SHP77 treated with DMSO at 0.1 percent for 48 hours (cell line): ENCODE measurements around the gene ATL2.

ENCODE experiments used
- DNase-seq: peaks from one replicate; lab custom pipeline; 2025; lab: John Stamatoyannopoulos, UW

The ATL2 gene

GRCh38 chr2:38248707-38249106 is 128.4 kb downstream of the ATL2 start:
- no peak for DNase-seq

- DNase-seq: no peak
Observed at GRCh38 chr2:38248255-38248654, 128.8 kb downstream of the ATL2 start.

GRCh38 chr2:38246105-38246504 is 131.0 kb downstream of the ATL2 start:
- DNase-seq: no peak

- no peak for DNase-seq
Observed at GRCh38 chr2:38245114-38245641, 131.9 kb downstream of the ATL2 start.

- DNase-seq: no peak
Observed at GRCh38 chr2:38244301-38244700, 132.8 kb downstream of the ATL2 start.
